ENCODE results near the gene ATN1.
"Not testable (repeated sequence)": the region's sequence is repeated elsewhere in the genome, so short reads cannot be mapped to it uniquely, and the experiment has no call there.

The ATN1 gene

GRCh38 chr12:6927379-6928021 is at the start of gene ATN1:
Gene ATN1 (plus strand): TSS chr12:6927959. CDS start chr12:6934002, 6,043 bp downstream.
- in situ Hi-C loops (cut with HindIII; ENCODE audit: low sequenced_read_pairs): loop anchor here (5.0 kb wide), 1 partner anchor 40 kb away; no protein-coding TSS in a partner anchor

- in situ Hi-C loops (cut with HindIII; ENCODE audit: low sequenced_read_pairs): not testable (repeated sequence)
Measured at GRCh38 chr12:6879824-6880223, 47.9 kb upstream of the ATN1 start.

GRCh38 chr12:6883252-6883651 is 44.5 kb upstream of the ATN1 start:
- in situ Hi-C loops (cut with HindIII; ENCODE audit: low sequenced_read_pairs): no loop called here

- in situ Hi-C loops (cut with HindIII; ENCODE audit: low sequenced_read_pairs): no loop called here
Measured at GRCh38 chr12:6883683-6884082, 44.1 kb upstream of the ATN1 start.

GRCh38 chr12:6884539-6884938 is 43.2 kb upstream of the ATN1 start:
- in situ Hi-C loops (cut with HindIII; ENCODE audit: low sequenced_read_pairs): no loop called here

GRCh38 chr12:6886206-6886999 is 41.4 kb upstream of the ATN1 start:
- in situ Hi-C loops (cut with HindIII; ENCODE audit: low sequenced_read_pairs): loop anchor here (5.0 kb wide), 1 partner anchor 41 kb away; the partner anchor contains the start of gene ATN1

GRCh38 chr12:6887460-6887859 is 40.3 kb upstream of the ATN1 start:
- in situ Hi-C loops (cut with HindIII; ENCODE audit: low sequenced_read_pairs): loop anchor here (5.0 kb wide), 1 partner anchor 40 kb away; the partner anchor contains the start of gene ATN1

- in situ Hi-C loops (cut with HindIII; ENCODE audit: low sequenced_read_pairs): loop anchor here (5.0 kb wide), 1 partner anchor 39 kb away; the partner anchor contains the start of gene ATN1
Measured at GRCh38 chr12:6888360-6888759, 39.4 kb upstream of the ATN1 start.

- in situ Hi-C loops (cut with HindIII; ENCODE audit: low sequenced_read_pairs): loop anchor here (5.0 kb wide), 1 partner anchor 39 kb away; the partner anchor contains the start of gene ATN1
Measured at GRCh38 chr12:6888794-6889193, 39.0 kb upstream of the ATN1 start.

- in situ Hi-C loops (cut with HindIII; ENCODE audit: low sequenced_read_pairs): loop anchor here (5.0 kb wide), 1 partner anchor 37 kb away; the partner anchor contains the start of gene ATN1
Measured at GRCh38 chr12:6889775-6890573, 37.8 kb upstream of the ATN1 start.

- in situ Hi-C loops (cut with HindIII; ENCODE audit: low sequenced_read_pairs): no loop called here
Measured at GRCh38 chr12:6890789-6891645, 36.7 kb upstream of the ATN1 start.

GRCh38 chr12:6891646-6892001 is 36.1 kb upstream of the ATN1 start:
- in situ Hi-C loops (cut with HindIII; ENCODE audit: low sequenced_read_pairs): no loop called here

- in situ Hi-C loops (cut with HindIII; ENCODE audit: low sequenced_read_pairs): not testable (repeated sequence)
Measured at GRCh38 chr12:6892683-6893082, 35.1 kb upstream of the ATN1 start.

- in situ Hi-C loops (cut with HindIII; ENCODE audit: low sequenced_read_pairs): no loop called here
Measured at GRCh38 chr12:6894321-6894720, 33.4 kb upstream of the ATN1 start.

- in situ Hi-C loops (cut with HindIII; ENCODE audit: low sequenced_read_pairs): no loop called here
Measured at GRCh38 chr12:6896846-6897435, 30.8 kb upstream of the ATN1 start.

GRCh38 chr12:6899427-6899826 is 28.3 kb upstream of the ATN1 start:
- in situ Hi-C loops (cut with HindIII; ENCODE audit: low sequenced_read_pairs): no loop called here

GRCh38 chr12:6899837-6900519 is 27.8 kb upstream of the ATN1 start:
- in situ Hi-C loops (cut with HindIII; ENCODE audit: low sequenced_read_pairs): no loop called here

GRCh38 chr12:6902448-6902847 is 25.3 kb upstream of the ATN1 start:
- in situ Hi-C loops (cut with HindIII; ENCODE audit: low sequenced_read_pairs): no loop called here

GRCh38 chr12:6903722-6904121 is 24.0 kb upstream of the ATN1 start:
- in situ Hi-C loops (cut with HindIII; ENCODE audit: low sequenced_read_pairs): no loop called here
